Lower leg skin (tissue), 3 donors: Measurements from ENCODE around the gene TBC1D2.

Experiments
- POLR2A ChIP-seq, 2 donors: fragments of 450-650 bp; IDR thresholded peaks; one replicate each; pipeline ENCODE4 v1.6.1; 2016 to 2017; ENCODE audit warnings: antibody characterized with exemption in 2 of 2, mild to moderate bottlenecking in 1 of 2, moderate library complexity in 1 of 2
- TF ChIP-seq, protein P1 (sequence below), 3 donors: fragments of 450-650 bp; IDR thresholded peaks; one replicate each; pipeline ENCODE4 v1.5.1; 2016; ENCODE audit warnings: antibody characterized with exemption in 3 of 3, mild to moderate bottlenecking in 3 of 3, moderate library complexity in 2 of 3

DNA sequence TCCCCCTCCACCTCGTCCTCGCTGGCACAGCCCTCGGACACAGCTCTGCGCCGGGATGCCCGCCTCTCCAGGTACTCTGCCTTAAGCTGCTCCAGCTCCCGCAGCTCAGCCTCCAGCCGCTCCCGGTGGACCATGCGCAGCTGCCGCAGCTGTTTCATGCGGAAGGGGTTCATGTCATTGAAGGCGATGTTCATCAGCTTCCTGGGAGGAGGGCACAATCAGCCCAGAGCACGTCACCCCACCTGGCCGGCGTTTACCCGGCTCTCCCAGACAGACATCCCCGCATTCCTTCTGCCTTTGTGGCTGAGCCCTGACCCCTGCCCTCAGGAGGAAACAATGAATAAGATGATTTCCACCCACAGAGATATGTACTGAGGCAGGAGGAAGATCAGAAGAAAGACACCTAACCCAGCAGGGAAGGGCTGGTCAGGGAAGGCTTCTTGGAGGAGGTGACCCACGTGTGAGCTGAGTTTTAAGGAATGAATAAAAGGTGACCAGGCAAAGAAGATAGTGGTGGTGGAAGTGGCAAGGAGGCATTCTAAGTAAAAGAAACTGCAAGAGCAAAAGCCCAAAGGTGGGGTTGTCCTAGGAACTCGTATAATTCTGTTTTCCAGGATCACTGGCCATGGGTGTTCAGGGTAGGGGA, 55.9 kb downstream of the TBC1D2 start:
- TF ChIP-seq, protein P1, sequence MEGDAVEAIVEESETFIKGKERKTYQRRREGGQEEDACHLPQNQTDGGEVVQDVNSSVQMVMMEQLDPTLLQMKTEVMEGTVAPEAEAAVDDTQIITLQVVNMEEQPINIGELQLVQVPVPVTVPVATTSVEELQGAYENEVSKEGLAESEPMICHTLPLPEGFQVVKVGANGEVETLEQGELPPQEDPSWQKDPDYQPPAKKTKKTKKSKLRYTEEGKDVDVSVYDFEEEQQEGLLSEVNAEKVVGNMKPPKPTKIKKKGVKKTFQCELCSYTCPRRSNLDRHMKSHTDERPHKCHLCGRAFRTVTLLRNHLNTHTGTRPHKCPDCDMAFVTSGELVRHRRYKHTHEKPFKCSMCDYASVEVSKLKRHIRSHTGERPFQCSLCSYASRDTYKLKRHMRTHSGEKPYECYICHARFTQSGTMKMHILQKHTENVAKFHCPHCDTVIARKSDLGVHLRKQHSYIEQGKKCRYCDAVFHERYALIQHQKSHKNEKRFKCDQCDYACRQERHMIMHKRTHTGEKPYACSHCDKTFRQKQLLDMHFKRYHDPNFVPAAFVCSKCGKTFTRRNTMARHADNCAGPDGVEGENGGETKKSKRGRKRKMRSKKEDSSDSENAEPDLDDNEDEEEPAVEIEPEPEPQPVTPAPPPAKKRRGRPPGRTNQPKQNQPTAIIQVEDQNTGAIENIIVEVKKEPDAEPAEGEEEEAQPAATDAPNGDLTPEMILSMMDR (IDR thresholded peaks at IDR 0.05): no peak
- no peak for TF ChIP-seq POLR2A (IDR thresholded peaks at IDR 0.05)
